Testis (tissue), 2 donors: ENCODE measurements around the gene CYP3A7.

ENCODE experiments used
- CTCF ChIP-seq, 3 experiments: fragments of 450-650 bp in 2 of 3; fragments of 200-600 bp in 1 of 3; sonication (generic) in 1 of 3; IDR thresholded peaks; one replicate each; pipeline ENCODE4 v1.5.1; 2016 to 2019; ENCODE audit warnings: antibody characterized with exemption in 3 of 3, mild to moderate bottlenecking in 2 of 3, moderate library complexity in 1 of 3
- POLR2A ChIP-seq: fragments of 450-650 bp; IDR thresholded peaks from one replicate; pipeline ENCODE4 v1.6.1; 2017; ENCODE audit warnings: antibody characterized with exemption, mild to moderate bottlenecking, moderate library complexity

- TF ChIP-seq POLR2A (no peak), CTCF (IDR thresholded peaks at IDR 0.05) (no peak)
Measured at GRCh38 chr7:99666013-99666395, 69.0 kb downstream of the CYP3A7 start.
